CD4-positive, alpha-beta T cell treated with Interleukin-12 subunit alpha and Interleukin-12 subunit beta, for 1 hour (primary cell): ENCODE measurements around the gene SMIM35.
"Not testable (repeated sequence)": the region's sequence is repeated elsewhere in the genome, so short reads cannot be mapped to it uniquely, and the experiment has no call there.

Experiments used
- DNase-seq: peaks from one replicate; pipeline ENCODE4 v3.0.0-alpha.2; 2020

The SMIM35 gene

DNA sequence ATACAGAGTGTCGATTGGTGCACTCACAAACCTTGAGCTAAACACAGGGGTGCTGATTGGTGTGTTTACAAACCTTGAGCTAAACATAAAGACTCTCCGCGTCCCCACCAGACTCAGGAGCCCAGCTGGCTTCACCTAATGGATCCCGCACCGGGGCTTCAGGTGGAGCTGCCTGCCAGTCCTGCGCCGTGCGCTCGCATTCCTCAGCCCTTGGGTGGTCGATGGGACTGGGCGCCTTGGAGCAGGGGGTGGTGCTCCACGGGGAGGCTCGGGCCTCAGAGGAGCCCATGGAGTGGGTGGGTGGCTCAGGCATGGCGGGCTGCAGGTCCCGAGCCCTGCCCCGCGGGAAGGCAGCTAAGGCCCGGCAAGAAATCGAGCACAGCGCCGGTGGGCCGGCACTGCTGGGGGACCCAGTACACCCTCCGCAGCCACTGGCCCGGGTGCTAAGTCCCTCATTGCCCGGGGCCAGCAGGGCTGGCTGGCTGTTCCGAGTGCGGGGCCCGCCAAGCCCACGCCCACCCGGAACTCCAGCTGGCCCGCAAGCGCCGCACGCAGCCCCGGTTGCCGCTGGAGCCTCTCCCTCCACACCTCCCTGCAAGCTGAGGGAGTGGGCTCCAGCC is 108.4 kb downstream of the SMIM35 start:
- not testable (repeated sequence) for DNase-seq

DNA sequence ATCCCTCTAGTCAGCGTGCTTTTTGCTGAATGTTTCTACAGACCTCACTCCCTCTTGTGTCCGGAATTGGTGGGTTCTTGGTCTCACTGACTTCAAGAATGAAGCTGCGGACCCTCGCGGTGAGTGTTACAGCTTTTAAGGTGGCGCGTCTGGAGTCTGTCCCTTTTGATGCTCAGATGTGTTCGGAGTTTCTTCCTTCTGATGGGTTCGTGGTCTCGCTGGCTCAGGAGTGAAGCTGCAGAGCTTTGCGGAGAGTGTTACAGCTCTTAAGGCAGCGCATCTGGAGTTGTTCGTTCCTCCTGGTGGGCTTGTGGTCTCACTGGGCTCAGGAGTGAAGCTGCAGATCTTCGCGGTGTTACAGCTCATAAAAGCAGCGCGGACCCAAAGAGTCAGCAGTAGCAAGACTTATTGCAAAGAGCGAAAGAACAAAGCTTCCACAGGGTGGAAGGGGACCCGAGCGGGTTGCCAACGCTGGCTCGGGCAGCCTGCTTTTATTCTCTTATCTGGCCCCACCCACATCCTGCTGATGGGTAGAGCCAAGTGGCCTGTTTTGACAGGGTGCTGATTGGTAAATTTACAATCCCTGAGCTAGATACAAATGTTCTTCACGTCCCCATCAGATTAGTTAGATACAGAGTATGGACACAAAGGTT is 109.0 kb downstream of the SMIM35 start:
- not testable (repeated sequence) for DNase-seq

DNA sequence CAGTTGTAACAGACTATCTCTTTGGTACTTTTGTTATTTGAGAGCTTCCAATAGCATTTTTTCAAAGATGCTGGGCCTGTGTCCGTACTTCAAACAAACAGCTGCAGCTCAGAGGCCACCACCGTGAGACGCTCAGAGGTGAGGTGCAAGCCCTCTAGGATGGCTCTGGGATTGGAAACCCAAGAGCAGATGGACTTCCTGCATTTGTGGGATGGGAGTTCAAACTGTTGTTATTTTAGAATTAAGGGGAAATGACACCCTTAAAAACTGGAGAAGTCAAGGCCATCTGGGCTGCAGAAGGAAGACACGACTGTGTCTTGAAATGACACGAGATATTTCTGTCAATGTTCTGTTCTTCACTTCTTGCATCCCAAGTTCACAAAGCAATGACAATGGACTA is 109.7 kb downstream of the SMIM35 start:
- DNase-seq, result no peak

GRCh38 chr11:117976445-117976844 is 110.3 kb downstream of the SMIM35 start:
- no peak for DNase-seq

- DNase-seq, result no peak
These were observed 113.3 kb downstream of the SMIM35 start for GRCh38 chr11:117973503-117973860.

DNA sequence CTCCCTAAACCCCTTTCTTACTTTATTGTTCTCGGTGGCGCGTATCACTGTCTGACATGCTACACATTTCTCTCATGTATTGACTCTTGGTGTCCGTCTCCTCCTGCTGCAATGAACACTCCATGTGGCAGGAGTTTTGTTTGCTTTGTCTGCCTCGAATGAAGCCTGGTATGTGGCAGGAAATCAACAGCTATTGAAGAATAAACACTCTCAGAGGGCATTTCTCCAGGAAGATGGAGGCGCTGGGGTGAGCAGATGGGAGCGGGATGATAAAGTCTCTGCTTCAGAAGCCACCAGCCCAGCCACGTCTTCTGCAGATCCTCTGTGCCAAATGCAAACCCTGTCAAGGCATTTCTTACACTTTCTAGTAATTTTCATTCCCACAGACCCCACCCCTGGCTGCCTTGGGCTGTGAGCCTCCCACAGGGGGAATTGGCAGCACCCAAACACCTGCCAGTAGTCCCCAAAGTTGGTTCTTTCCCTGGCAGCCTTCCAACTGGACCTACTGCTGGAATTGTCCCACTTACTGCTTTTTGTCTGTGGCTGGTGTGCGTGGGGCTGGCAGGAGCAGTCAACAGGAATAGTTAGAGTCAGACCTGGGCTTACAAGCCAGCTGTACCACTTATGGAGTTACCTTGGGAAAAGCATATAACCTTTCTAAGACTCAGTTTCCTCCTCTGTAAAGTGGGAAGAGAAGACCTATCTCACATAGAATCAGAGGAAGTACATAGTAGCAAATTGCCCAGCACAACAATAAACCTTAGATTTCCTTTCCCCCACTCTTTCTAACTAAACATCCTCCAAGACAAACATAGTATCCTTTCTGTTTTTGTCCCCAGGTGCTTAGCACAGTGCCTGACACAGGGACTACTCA is 113.9 kb downstream of the SMIM35 start:
- no peak for DNase-seq

GRCh38 chr11:117972044-117972443 is 114.7 kb downstream of the SMIM35 start:
- no peak for DNase-seq

GRCh38 chr11:117970400-117971024 is 116.3 kb downstream of the SMIM35 start:
- peak; percentile 60 for DNase-seq

DNA sequence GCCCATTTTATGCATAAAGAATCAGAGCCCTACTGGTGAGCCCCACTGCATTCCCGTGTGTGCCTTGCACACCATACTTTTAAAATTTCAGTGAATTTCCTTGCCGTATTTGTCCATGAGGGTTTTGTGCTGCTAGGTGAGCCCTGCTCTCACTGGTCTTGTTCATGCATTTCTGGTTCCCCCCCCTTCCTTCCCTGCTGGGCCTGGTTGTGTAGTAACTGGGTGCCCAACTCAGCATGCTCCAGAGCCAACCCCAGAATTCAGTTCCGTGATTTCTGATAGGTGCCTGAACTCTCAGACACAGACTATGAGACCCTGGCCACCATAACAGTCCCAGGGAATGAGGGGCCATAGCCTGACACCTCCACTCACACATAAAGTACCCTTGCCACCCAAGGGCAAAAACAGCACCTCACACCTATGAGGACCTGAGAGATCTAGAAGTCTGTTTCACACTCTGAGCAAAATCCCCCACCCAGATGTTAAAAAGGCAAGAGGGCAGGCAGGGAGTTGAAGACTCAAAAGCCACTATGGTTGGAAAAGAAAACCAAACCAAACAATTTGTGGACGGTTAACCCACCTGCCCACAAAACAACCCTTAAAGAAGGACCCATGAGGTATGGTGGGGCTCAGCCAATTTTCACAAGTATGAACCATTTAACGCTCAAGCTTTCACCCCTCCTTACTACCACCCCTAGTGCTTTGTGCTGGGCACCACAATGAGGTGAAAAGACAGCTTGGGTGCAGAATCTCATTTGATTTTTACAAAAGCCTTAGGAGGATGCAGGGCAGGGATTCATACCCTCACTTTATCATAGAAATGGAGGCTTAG is 117.4 kb downstream of the SMIM35 start:
- DNase-seq, result no peak

- no peak for DNase-seq
These were observed 119.9 kb downstream of the SMIM35 start for GRCh38 chr11:117966908-117967307.

DNA sequence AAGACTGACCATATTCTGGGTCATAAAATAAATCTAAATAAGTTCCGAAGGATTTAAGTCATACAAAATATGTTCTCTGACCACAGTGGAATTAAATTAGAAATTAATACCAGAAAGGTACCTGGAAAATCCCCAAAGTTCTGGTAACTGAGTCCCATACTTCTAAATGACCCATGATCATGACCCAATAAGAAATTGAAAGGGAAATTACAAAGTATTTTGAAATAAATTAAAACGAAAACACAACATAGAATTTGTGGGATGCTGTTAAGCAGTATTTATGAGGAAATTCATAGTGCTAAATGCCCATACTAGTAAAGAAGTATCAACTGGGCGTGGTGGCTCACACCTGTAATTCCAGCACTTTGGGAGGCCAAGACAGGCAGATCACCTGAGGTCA is 123.9 kb downstream of the SMIM35 start:
- no peak for DNase-seq

- DNase-seq, result no peak
These were observed 124.9 kb downstream of the SMIM35 start for GRCh38 chr11:117961896-117962295.

DNA sequence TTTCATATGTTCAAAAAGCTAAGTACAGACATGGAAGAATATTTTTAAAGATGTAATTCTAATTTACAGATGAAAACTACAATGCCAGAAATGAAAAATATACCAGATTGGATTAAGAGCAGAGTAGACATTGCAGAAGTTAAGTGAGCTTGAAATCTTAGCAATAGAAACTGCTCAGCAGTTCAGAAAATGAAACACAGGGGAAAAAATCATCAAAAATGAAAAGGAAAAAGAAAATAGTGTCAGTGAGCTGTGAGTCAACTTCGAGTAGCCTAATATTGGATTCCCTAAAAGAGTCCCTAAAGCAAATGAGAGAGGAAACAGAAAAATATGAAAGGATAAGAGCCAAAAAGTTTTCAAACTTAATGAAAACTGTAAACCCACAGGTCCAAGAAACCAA is 126.4 kb downstream of the SMIM35 start:
- DNase-seq, result no peak

- DNase-seq, result no peak
These were observed 127.2 kb downstream of the SMIM35 start for GRCh38 chr11:117959438-117960149.

GRCh38 chr11:117958949-117959348 is 127.8 kb downstream of the SMIM35 start:
- DNase-seq, result no peak
